ENCODE measurements around the gene BPIFB1. TPM values are rescaled to one million over a fixed set of nuclear protein-coding genes. Genes with fewer than 3 reads are reported as not detected.

BPIFB1 gene
- total and polyA plus RNA-seq, 2 donors from 2014 or later: not detected

DNA sequence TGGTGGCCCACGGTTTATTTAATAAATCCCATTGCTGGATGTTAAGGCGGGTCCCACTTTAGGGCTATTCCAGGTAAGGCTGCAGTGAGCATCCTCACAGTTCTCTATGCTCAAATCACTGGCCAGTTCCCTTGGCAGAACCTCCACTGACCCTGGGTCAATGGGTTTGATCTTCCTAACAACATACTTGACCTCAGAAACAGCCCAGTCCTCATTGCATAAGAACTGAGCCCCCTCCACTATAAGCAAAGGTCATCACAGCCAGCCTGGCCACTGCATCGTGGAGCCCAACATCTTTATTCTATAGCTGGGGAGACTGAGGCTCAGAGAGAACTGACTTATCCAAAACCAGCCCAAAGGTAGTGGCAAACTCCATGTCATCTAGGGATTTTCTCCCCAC is 4.3 kb upstream of the BPIFB1 start:
- TF ChIP-seq, protein P1, sequence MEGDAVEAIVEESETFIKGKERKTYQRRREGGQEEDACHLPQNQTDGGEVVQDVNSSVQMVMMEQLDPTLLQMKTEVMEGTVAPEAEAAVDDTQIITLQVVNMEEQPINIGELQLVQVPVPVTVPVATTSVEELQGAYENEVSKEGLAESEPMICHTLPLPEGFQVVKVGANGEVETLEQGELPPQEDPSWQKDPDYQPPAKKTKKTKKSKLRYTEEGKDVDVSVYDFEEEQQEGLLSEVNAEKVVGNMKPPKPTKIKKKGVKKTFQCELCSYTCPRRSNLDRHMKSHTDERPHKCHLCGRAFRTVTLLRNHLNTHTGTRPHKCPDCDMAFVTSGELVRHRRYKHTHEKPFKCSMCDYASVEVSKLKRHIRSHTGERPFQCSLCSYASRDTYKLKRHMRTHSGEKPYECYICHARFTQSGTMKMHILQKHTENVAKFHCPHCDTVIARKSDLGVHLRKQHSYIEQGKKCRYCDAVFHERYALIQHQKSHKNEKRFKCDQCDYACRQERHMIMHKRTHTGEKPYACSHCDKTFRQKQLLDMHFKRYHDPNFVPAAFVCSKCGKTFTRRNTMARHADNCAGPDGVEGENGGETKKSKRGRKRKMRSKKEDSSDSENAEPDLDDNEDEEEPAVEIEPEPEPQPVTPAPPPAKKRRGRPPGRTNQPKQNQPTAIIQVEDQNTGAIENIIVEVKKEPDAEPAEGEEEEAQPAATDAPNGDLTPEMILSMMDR (IDR thresholded peaks at IDR 0.05; ENCODE audit: borderline replicate concordance, extremely low read depth, insufficient read depth): no peak
- Histone ChIP-seq H3K27me3 (ENCODE audit: control insufficient read depth, insufficient read depth, low read length) (no peaks in the 10 kb centered on the region), H3K36me3 (ENCODE audit: control insufficient read depth in 2 of 3, insufficient read depth in 3 of 3, low read length in 3 of 3) (no peaks in the 10 kb centered on the region), H3K4me3 (ENCODE audit: low read length in 3 of 3) (no peak overlapping the region), H3K9ac (ENCODE audit: low read length in 3 of 3) (no peak overlapping the region), H3K9me3 (ENCODE audit: control insufficient read depth in 2 of 3, insufficient read depth in 1 of 3, low read length in 3 of 3) (no peaks in the 10 kb centered on the region), H3K27ac (ENCODE audit: low read depth in 2 of 2, low read length in 2 of 2) (no peak overlapping the region), H3K4me1 (ENCODE audit: control insufficient read depth in 2 of 3, insufficient read depth in 2 of 3, low read depth in 1 of 3, low read length in 3 of 3) (peaks cover 0 to 6% (median 0%) of the 10 kb centered on the region in 3 donors)
- intact Hi-C loops (cut with DNase I): no loop called here
- FAIRE-seq (no peak), DNase-seq (peak in 1 of 5 donors; percentile 4)

DNA sequence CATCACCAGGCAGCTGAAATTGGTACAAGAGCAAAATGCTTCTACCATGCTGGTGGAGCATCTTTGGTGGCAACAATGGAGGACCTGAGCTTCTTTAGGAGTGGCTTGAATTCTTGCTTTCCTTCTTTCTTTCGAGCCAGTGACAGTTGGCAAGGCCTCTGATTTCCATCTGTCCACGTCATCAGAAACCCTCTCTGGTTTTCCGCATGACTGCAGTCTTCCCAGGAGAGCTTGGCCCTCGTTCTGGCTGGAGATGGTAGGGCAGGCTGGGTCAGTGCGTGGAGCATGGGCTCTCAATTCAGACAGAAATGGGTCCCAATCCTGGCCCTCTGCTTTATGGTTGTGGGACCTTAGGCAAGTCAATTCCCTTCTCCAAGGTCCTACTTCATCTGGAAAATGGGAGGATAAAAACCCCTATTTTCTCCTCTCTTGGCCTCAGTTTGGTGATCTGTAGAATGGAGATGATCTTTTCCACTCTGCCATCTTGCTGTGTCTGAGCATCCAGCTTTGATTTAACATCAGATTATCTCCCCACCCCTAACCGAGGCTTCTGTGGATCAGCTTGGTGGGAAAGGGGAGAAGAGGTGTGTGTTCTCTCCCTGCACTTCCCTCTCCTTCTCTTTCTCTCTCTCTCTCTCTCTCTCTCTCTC is 3.6 kb upstream of the BPIFB1 start:
- intact Hi-C loops (cut with DNase I): no loop called here
- Histone ChIP-seq H3K9me3 (ENCODE audit: control insufficient read depth in 2 of 3, insufficient read depth in 1 of 3, low read length in 3 of 3) (no peaks in the 10 kb centered on the region), H3K36me3 (ENCODE audit: control insufficient read depth in 2 of 3, insufficient read depth in 3 of 3, low read length in 3 of 3) (no peaks in the 10 kb centered on the region), H3K27ac (ENCODE audit: low read depth in 2 of 2, low read length in 2 of 2) (no peak overlapping the region), H3K27me3 (ENCODE audit: control insufficient read depth, insufficient read depth, low read length) (no peaks in the 10 kb centered on the region), H3K4me3 (ENCODE audit: low read length in 3 of 3) (no peak overlapping the region), H3K9ac (ENCODE audit: low read length in 3 of 3) (no peak overlapping the region), H3K4me1 (ENCODE audit: control insufficient read depth in 2 of 3, insufficient read depth in 2 of 3, low read depth in 1 of 3, low read length in 3 of 3) (peaks cover 0 to 6% (median 0%) of the 10 kb centered on the region in 3 donors)
- TF ChIP-seq, protein P1 (IDR thresholded peaks at IDR 0.05; ENCODE audit: borderline replicate concordance, extremely low read depth, insufficient read depth): no peak
- FAIRE-seq (no peak), DNase-seq (peak in 1 of 5 donors; percentile 26)

DNA sequence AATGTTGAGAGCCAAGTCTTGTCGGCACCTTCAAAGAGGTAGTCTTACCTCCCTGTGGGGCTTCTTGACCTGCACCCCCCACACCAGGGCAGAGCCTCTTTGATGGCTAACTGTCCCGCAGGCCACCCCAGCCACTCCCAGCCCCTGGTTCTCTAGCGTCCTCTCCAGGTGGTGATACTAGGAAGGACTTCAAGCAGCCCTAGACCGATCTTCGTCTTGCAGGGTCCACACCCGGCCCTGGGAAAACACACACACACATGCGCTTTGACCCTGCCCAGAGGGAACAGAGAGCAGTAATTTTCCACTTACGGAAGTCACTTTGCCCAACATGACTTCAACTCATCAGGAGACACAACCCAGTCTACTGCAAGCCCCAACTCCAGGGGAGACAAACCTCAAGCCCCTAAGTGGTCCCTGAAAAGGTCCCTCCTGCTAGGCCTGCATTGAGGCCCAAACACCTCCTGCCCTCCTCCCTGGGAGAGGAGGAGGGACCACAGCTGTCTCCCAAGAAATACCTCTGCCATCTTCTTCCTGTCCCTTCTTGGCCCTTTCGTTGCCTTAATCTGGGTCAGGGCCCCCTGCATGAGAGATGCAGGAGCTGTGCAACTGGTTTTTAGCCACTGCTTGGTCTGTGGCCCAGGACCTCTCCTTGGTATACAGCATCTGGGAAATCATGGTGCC is 2.9 kb upstream of the BPIFB1 start:
- intact Hi-C loops (cut with DNase I): no loop called here
- no peak overlapping the region for H3K4me3 ChIP-seq (ENCODE audit: low read length in 3 of 3)
- TF ChIP-seq, protein P1 (IDR thresholded peaks at IDR 0.05; ENCODE audit: borderline replicate concordance, extremely low read depth, insufficient read depth): no peak
- no peak overlapping the region for H3K9ac ChIP-seq (ENCODE audit: low read length in 3 of 3)
- H3K27me3 ChIP-seq (ENCODE audit: control insufficient read depth, insufficient read depth, low read length): no peaks in the 10 kb centered on the region
- no peaks in the 10 kb centered on the region for H3K36me3 ChIP-seq (ENCODE audit: control insufficient read depth in 2 of 3, insufficient read depth in 3 of 3, low read length in 3 of 3)
- peaks cover 0 to 6% (median 0%) of the 10 kb centered on the region in 3 donors for H3K4me1 ChIP-seq (ENCODE audit: control insufficient read depth in 2 of 3, insufficient read depth in 2 of 3, low read depth in 1 of 3, low read length in 3 of 3)
- no peak for FAIRE-seq
- H3K9me3 ChIP-seq (ENCODE audit: control insufficient read depth in 2 of 3, insufficient read depth in 1 of 3, low read length in 3 of 3): no peaks in the 10 kb centered on the region
- DNase-seq: peak in 1 of 5 donors; percentile 10
- no peak overlapping the region for H3K27ac ChIP-seq (ENCODE audit: low read depth in 2 of 2, low read length in 2 of 2)
